Gastroesophageal sphincter (tissue), 3 donors: Measurements from ENCODE around the gene MLF1.

ENCODE experiments used
- POLR2A ChIP-seq, 2 donors: fragments of 450-650 bp; IDR thresholded peaks; one replicate each; pipeline ENCODE4 v1.6.1; 2017; ENCODE audit warnings: antibody characterized with exemption in 2 of 2, mild to moderate bottlenecking in 2 of 2, moderate library complexity in 1 of 2
- TF ChIP-seq, protein P1 (sequence below), 4 experiments: fragments of 200-600 bp in 2 of 4; fragments of 450-650 bp in 2 of 4; sonication (generic) in 1 of 4; IDR thresholded peaks; one replicate each; pipeline ENCODE4 v1.5.1; 2017 to 2019; ENCODE audit warnings: antibody characterized with exemption in 4 of 4, mild to moderate bottlenecking in 2 of 4, moderate library complexity in 2 of 4

- TF ChIP-seq, protein P1, sequence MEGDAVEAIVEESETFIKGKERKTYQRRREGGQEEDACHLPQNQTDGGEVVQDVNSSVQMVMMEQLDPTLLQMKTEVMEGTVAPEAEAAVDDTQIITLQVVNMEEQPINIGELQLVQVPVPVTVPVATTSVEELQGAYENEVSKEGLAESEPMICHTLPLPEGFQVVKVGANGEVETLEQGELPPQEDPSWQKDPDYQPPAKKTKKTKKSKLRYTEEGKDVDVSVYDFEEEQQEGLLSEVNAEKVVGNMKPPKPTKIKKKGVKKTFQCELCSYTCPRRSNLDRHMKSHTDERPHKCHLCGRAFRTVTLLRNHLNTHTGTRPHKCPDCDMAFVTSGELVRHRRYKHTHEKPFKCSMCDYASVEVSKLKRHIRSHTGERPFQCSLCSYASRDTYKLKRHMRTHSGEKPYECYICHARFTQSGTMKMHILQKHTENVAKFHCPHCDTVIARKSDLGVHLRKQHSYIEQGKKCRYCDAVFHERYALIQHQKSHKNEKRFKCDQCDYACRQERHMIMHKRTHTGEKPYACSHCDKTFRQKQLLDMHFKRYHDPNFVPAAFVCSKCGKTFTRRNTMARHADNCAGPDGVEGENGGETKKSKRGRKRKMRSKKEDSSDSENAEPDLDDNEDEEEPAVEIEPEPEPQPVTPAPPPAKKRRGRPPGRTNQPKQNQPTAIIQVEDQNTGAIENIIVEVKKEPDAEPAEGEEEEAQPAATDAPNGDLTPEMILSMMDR (IDR thresholded peaks at IDR 0.05) = no peak
- TF ChIP-seq POLR2A (IDR thresholded peaks at IDR 0.05) = no peak
Observed at GRCh38 chr3:158602227-158602626, 31.2 kb downstream of the MLF1 start.
